ENCODE results near the gene SYNE4.
"Not testable (repeated sequence)": the region's sequence is repeated elsewhere in the genome, so short reads cannot be mapped to it uniquely, and the experiment has no call there.

SYNE4 gene

GRCh38 chr19:35987571-35987896 lies 21.1 kb downstream of the SYNE4 start:
- DNase-seq = no peak

GRCh38 chr19:35986664-35987570 lies 21.7 kb downstream of the SYNE4 start:
- no peak for DNase-seq

- DNase-seq = no peak
These were observed 22.5 kb downstream of the SYNE4 start for GRCh38 chr19:35986111-35986510.

- no peak for DNase-seq
These were observed 25.4 kb downstream of the SYNE4 start for GRCh38 chr19:35983177-35983576.

GRCh38 chr19:35980997-35981396 lies 27.6 kb downstream of the SYNE4 start:
- not testable (repeated sequence) for DNase-seq

- DNase-seq = peak in 1 of 2 experiments; percentile 5
These were observed 29.7 kb downstream of the SYNE4 start for GRCh38 chr19:35978832-35979365.

- DNase-seq = peak in 1 of 2 experiments; percentile 7
These were observed 30.3 kb downstream of the SYNE4 start for GRCh38 chr19:35978271-35978670.

GRCh38 chr19:35977446-35978222 lies 31.0 kb downstream of the SYNE4 start:
- peak in 1 of 2 experiments; percentile 5 for DNase-seq

GRCh38 chr19:35975608-35976214 lies 32.9 kb downstream of the SYNE4 start:
- DNase-seq = no peak

GRCh38 chr19:35973487-35973886 lies 35.1 kb downstream of the SYNE4 start:
- DNase-seq = no peak

GRCh38 chr19:35966771-35967170 lies 41.8 kb downstream of the SYNE4 start:
- no peak for DNase-seq

GRCh38 chr19:35963514-35963913 lies 45.1 kb downstream of the SYNE4 start:
- DNase-seq = no peak

- DNase-seq = no peak
These were observed 48.1 kb downstream of the SYNE4 start for GRCh38 chr19:35960432-35960972.

GRCh38 chr19:35959968-35960320 lies 48.7 kb downstream of the SYNE4 start:
- no peak for DNase-seq

- no peak for DNase-seq
These were observed 49.3 kb downstream of the SYNE4 start for GRCh38 chr19:35959040-35959967.

GRCh38 chr19:35958660-35959039 lies 50.0 kb downstream of the SYNE4 start:
- DNase-seq = no peak

GRCh38 chr19:35957411-35957810 lies 51.2 kb downstream of the SYNE4 start:
- not testable (repeated sequence) for DNase-seq

GRCh38 chr19:35955881-35956634 lies 52.6 kb downstream of the SYNE4 start:
- DNase-seq = no peak

All from cerebellar nuclear complex (tissue), 1 donor.